ENCODE results near the gene DENND1B.

- TF ChIP-seq CTCF (IDR thresholded peaks at IDR 0.05) (no peak), EZH2 (IDR thresholded peaks at IDR 0.05; ENCODE audit: borderline replicate concordance, insufficient read depth, low read depth, low read length, poor library complexity, severe bottlenecking) (no peak)
Measured at GRCh38 chr1:197557302-197557701, 218.0 kb downstream of the DENND1B start.
